CD1c-positive myeloid dendritic cell (primary cell): ENCODE results near the gene KAZN.

Experiments
- DNase-seq: peaks from one replicate; pipeline ENCODE4 v3.0.0-alpha.2; 2016; ENCODE audit errors: extremely low spot score

The KAZN gene

DNA sequence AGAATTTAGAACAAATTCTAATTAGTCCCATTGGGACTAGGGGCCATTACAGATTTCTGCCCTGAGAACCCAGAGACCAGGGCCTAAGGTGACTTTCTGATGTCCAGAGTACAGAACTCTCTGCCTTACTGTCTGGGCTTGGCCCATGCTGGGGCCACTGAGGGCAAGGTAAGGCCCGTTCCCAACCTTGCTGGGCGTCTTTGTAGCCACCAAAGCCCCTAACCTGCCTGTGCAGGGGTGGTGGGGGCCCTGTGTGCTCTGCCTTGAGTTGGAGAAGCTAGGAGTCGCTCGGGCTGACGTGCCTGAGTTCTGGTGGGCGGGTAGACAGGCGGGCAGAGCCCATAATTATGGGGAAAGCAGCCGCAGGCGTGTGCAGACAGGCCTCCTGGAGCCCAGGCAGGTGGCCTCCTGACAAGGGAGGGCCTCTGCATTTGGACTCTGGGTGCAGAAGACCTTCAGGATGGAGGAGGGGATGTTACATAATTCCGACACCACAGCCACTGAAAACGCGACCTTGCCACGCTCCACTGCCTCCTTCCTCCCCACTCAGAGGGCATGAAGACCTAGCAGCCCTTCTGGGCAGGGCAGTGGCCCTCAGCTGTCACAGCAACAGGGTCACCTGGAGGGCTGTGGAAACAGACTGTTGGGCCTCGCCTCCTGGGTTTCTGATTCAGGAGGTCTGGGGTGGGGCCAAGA lies 315.1 kb downstream of the KAZN start:
- DNase-seq = no peak

DNA sequence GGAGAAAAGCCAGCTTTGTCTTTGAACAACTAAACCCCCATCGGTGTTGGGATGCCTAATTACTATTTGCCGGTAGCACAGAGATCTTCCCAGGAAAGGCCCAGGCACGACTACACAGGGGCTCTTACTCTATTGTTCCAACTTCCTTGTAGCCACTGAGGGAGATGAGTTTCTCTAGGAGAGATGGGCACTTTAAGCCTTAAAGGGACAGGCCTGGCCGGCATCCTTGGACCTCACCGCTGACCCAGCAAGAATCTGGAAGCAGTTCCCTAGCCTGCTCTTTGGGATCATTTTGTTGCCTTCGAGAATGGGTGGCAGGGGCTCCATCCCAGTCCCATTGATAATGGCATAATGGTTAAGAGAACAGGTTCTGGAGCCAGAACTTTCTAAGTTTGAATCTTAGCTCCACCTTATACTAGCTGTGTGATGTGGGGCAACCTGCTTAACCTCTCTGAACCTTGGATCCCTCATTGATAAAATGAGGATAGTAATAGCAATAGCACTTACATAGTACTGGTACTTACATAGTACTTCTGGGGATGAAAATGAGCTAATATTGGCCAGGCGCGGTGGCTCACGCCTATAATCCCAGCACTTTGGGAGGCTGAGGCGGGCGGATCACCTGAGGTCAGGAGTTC lies 316.0 kb downstream of the KAZN start:
- DNase-seq = no peak

DNA sequence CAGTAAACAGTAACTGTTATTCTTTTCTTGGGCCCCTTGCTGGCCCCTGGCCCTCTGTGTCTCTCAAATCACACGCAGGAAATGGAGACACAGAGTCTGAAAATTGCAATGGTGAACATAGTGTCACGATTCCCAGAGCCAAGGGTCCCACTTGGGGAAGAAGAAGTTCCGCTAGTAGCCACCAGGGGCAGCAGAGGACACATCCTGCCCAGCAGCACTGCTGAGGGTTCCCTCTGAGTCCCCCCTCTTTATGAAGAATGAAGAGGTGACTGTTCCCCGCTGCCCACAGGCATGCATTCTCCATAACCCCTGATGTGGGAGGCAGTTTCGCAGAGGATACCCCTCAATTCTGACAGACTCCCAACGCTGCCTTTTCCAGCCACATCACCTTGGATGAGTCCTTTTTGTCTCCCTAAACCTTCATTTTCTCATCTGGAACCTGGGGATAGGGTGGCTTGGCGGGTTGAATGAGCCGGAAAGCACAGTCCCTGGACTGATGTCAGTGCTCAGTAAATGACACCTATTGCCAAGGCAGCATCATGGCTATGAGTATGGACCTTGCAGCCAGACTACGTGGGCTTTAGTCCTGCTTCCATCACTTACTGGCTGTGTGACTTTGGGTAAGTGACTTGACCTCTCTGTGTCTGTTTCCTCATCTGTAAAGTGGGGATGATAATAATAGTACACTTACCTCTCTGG lies 317.0 kb downstream of the KAZN start:
- peak; percentile 59 for DNase-seq

DNA sequence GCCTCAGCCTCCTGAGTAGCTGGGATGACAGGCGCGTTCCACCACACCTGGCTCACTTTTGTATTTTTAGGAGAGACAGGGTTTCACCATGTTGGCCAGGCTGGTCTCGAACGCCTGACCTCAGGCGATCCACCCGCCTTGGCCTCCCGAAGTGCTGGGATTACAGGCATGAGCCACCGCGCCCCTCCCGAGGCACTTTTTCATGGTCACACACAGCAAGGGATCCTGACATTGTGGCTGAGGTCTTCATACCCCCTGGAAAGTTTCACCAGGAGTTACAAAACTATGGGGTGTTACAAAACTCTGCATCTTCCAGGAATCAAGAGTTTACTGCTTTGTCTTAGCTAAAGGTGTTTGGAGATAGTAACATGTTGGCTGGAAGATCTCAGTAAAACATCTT lies 320.8 kb downstream of the KAZN start:
- no peak for DNase-seq

DNA sequence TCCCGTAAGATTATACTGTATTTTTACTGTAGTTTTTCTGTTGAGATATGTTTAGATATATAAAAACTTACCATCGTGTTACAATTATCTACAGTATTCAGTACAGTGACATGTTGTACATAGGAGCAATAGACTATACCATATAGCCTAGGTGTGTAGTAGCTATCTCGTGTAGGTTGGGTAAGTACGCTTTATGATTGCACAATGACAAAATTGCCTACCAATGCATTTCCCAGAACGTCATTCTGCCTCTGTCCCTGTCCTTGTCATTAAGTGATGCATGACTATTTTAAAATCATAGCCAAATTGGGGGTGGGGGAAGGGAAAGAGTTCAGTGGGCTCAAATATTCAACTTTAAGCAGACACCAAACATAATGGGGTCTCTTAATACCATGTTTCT lies 321.3 kb downstream of the KAZN start:
- DNase-seq = no peak

DNA sequence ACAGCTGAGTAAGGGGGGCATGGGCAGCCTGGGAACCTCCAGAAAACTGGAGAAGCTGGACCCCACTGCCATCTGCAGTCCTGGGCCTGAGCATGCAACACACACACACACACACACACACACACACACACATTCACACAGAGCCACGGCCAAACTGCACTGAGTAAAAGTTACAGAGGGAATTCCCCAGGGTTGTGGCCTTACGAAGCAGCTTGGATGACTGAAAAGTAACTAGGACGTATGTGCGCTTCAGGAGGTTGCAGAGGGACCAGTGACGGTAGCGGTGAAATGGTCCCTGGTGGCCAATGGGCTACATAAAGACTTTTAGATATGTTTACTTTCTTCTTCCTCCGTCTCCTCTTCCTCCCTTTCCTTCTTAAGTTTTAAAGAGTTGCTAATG lies 322.6 kb downstream of the KAZN start:
- DNase-seq = no peak

DNA sequence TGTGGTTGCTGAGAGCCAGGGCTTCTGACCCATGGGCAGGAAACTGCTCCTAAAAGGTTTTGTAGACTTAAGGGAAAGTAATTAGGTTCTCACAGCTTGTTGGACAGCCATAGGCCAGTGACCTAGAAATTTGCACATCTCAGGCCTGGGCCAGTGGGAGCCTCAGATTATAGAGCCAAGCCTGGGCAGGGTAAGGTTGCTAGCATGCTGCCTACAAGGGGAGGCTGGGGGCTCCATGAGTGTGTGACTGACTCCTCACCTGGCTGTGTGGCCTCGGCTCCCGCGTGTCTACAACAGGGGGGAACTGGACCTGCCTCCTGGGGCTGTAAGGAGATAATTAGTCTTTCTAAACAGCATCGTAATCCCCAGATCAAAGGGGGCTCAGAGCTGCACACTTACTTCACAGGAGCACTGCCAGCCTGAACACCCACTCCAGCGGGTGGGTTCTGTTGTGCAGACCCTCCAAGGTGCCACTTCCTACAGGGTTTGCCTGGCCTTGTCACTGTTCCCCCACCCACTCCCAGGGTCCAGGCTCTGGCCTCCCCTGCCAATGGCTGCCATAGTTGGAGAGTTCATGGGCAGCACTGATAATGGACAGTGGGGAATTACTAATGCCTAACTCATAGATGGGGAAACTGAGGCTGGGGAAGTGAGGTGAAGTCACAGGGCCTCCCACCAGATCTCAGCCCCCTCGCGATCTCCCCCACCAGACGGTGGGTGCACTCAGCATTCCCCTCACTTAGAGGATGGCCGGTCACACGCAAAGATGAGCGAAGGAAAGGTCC lies 324.6 kb downstream of the KAZN start:
- DNase-seq = no peak

DNA sequence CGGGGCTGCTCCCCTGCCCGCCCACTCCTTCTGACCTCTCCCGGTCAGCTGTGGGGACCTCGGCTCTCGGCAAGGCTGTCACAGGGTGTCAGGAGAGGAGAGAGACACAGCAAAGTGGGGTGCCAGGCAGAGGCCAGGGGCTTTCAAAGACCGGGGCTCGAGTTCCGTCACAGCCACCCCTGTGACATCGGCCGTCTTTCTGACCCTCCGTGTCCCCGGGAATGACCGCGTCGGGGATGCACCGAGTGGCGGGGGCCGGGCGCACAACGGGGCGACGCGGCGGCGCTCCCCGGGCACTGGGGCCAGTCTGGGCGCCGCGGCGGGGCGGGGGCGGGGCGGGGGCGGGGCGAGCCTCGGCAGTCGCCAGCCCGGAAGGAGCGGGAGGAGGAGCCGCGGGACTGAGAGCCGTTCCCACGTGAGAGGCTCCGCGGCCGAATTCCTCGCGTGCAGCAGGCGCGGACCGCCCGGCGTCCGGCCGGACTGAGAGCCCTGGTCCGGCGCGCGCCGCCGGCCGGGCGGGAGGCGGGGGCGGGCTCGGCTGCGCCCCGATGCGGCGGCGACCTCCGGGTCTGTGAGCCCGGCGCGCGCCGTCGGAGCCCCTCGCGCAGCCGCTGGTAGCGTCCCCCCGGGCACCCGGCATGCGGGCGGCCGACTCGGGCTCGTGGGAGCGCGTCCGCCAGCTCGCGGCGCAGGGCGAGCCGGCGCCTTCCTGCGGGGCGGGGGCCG lies 325.4 kb downstream of the KAZN start:
- peak; percentile 76 for DNase-seq

DNA sequence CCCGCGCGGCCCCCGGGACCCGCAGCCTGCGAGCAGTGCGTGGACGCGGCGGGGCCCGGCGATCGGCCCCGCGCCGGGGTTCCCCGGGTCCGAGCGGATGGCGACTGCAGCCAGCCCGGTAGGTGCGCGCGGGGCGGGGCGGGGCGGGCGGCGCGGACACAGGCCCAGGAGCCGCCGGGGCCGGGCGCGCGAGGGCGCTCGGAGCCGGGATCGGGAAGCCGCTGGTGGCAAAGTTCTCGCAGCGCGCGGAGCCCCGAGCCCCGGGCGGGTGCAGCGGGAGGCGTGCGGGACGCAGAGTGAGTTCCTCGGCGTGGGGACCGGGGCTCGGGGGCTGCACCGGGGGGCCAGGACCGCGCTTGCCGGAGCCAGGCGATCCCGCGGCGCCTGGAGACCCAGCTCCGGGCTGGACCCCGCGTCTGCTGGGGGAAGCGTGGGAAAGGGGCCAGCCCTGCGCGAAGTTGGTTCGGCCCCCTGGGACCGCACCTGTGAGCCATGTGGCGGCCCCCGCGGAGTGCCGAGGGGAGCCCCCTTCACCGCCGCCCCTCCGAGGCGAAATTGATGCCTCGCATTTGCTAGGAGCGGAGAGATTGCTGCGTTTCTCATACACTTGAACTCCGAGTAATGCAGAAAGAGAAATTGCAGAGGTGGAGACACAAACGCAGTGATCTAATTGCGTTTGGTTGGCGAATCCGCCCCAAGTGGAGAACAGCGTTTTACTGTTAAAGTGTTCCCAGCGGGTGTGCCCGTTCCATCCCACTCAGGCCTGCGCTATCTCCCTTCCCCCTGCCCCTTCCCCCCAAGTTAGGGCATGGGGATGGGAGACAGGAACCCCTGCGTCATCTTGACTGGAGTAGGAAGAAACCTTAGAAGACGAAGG lies 326.2 kb downstream of the KAZN start:
- peak; percentile 35 for DNase-seq

DNA sequence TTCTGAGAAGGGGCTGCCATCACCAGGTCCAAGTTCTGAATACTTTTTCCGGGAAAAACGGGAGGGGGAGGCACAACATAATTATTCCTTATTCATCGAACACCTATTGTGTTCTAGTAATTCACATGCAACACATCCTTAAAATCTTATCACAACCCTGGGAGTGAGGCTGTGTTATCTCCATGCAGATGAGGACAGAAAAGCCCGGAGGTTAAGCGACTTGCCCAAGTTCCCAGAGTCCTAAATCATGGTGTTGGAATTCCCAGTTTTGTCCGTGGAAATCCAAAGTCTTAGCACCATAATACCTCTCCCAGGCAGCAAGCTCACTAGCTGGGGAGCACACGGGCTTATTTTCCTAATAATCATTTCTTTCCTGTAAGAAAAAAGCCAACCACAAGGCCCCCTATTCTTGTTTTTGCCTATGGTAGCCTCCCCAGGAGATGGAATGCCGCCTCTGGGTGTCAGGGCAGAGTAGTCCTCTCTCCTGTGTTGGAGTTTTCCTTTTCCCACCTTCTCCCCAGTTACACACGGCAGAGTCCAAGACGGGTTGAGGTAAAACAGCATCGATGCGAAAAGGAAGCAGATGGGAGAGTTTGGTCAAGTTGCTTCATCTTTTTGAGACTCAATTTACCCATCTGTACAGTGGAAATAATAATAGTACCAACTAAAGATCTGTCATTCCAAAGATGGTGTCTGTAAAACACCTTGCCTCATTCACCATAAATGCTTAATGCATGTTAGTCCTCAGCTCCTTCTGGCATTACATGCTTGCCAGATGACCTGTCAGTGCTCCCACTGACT lies 327.1 kb downstream of the KAZN start:
- DNase-seq = no peak

DNA sequence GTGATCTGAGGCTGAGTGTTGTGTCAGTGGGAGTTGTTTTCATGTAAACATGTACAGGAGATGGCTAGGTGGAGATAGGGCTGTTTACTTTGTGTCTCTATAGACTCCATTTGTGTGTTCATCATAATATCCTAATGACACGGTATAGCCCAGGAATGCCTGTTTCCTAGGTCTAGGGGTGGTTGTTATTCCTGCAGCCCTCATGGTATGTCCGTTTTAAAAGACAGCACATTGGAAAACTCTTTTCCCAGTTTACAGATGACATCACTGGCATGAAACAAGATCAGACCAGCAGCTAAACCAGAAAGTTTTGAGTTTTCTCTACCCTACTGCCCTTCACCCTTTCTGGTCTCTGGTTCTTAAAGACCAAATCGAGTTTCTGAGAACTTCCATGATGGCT lies 327.7 kb downstream of the KAZN start:
- DNase-seq = no peak

DNA sequence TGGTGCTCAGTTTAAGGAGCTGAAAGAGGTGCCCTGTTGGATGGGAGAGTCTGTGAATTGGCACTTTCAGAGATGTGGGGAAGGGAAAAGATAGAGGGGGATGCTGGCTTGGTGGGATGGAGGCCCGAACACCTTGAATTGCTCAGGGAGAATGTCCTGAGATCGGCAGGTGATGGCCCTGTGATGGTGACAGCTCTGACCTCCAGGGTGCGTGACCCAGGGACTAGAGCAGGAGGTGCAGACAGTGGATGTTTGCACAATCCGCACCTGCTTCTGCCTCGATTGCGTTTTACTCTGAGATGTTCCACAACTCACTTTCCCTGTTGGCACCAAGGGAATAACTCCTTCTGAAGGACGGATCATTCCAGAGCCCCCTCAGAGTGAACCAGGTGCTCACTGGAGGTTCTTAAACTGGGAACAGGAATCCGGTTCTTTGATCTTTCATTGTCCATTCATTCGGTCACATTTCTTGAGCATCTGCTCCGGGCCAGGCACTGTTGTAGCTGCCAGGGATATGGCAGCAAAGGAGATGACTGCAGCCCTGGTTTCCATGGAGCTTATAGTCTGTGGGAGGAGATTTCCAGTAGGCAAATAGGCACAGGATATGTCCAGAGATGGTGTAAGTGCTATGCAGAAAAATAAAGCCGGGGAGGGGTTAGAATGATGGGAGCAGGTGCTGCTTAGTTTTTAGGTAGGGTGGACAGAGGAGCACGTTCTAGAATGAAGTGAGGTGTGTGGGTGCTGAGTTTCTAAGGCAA lies 328.5 kb downstream of the KAZN start:
- no peak for DNase-seq

DNA sequence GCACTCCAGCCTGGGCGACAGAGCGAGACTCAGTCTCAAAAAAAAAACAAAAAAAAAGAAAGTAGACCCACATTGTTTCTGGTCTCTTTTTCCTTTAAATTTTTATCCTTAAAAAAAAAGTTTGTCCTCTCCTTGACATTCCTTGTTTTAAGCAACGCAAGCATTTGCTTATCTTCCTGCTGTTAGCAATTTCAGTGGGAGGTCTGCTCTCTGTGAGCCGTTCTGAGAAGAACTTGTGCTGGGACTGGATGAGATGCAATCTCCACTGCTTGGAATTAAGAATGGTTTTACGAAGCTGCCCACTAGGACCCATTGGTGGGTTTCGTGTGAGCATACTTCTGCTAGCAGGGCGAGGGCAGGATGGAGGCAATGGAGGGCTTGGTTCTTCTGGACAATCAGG lies 329.9 kb downstream of the KAZN start:
- no peak for DNase-seq

DNA sequence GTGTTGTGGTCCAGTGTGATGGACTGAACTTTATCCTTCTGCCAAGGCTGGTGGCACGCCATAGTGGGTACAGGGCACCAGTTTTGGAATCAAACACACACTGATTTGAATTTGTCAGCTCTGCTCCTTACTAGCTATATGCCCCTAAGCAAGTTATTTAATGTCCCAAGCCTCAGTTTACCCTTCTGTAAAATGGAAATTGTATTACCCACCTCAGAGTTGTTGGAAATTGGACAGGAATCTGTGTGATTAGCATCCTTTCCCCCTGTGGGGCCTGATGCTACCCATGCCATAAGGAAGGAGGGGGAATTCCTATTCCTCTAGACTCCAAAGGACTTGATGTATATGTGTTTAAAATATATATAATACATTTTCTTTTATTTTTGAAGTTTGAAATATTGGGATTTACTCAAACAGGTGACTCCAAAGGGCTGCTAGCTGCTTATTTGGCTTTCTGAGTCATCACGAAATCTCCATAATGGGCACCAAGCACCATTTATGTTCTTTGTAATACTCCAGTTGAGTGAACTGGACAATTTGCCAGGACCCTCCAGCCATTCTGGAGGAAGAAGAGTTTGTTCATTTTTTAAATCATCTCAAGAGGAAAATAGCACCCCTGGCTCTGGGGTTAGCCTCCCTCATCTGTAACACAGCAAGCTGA lies 330.5 kb downstream of the KAZN start:
- no peak for DNase-seq

DNA sequence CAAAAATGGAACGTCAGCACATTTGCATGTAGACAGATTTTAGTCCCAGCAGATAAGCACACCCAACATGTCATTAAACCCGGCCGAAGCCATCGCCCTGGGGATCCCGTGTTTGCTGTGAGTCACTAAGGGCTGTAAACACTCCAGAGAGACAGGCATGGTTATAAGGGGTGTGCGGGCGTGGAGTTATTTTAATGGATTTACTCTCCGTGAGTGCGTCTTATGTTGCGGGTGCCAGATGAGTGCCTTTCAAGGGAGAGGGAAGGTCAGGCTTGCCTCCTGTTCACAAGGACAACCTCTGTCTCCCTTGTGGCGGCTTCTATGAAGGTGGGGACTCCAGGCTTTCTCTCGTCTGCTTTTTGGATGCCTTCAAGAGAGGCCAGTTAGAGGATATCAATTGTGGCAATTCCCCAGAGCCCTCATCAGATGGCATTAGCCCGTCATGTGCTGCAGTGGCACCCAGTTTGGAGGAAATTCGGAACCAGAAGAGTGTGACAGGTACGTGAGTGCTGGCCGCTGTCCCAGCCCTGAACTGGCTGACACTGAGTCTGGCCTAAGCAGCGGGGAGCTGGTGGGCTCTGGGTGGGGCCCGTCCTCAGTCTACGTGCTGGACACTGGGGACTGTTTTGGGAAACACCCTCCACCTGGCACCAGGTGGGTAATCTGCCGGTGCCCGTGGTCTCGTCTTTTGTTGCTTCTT lies 331.2 kb downstream of the KAZN start:
- no peak for DNase-seq

DNA sequence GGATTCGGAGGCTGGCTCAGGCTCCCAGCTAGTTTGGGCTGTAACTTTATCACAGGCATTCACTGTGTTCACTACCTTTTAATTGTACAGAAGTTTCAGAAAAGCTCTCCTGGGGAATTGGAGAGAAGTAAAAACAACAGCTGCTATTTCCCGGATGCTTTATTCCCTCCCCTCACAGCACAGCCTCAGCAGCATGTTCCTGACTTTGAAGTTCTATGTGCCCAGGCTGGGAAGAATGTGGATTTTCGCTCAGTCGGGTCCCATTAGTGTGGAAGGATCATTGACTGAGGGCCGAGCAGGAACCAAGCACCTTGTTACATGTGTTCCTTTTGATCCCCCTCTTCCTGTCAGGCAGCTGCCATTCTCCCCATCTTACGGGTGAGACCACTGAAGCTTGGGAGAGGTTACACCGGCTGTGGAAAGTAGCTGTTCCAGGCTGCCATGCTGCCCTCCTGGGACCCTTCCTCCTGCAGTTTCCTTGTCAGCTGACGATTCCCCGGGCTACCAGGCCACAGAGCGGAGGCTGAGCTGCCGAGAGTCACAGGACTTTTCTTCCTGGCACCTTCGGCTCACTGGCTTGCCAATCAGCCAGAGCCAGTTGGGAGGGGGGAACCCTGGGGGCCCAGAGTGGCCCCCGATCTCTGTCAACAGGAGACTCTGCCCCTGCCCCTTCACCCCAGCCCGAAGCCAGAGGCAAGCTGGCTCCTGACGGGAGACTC lies 331.9 kb downstream of the KAZN start:
- DNase-seq = no peak

DNA sequence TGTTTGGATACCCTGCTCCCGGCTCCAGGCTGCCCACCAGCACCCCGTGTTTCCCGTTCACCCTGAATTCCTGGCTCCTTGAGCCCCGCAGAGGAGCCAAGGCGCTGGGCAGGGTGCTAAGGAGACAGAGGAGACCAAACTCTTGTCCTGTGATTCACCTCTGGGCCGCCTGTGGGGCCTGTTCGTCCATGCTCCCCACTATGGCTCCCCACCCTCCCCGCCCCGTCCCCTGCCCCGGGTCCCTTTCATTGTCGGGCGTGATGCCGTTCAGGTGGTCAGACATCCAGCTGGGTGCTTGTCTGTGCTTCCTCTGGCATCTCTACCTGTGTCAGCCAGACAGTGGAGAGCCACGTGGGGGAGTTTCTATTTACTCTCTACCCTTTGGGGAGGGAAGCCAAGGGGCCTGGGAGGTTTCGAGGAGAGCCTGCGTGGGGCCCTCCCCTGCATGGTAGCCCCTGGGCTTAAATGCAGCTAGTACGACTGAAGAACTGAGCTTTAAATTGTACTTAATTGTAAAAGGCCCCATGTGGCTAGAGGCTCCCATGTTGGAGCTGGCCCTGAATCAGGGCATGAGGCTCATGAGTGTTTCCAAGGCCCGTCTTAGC lies 333.7 kb downstream of the KAZN start:
- no peak for DNase-seq
